ENCODE results near the gene EPB41L2.

The EPB41L2 gene

GRCh38 chr6:130886966-130887365, 176.1 kb downstream of the EPB41L2 start:
- no peaks in the 10 kb centered on the region for H3K4me1 ChIP-seq (ENCODE audit: control insufficient read depth in 1 of 2, insufficient read depth in 1 of 2, low read depth in 1 of 2, low read length in 1 of 2)
- no peak overlapping the region for H3K27ac ChIP-seq
- no peaks in the 10 kb centered on the region for H3K27me3 ChIP-seq

GRCh38 chr6:130885392-130886192, 177.5 kb downstream of the EPB41L2 start:
- no peaks in the 10 kb centered on the region for H3K9me3 ChIP-seq
- H3K27me3 ChIP-seq, result no peaks in the 10 kb centered on the region
- no peaks in the 10 kb centered on the region for H3K4me1 ChIP-seq (ENCODE audit: control insufficient read depth in 1 of 2, insufficient read depth in 1 of 2, low read depth in 1 of 2, low read length in 1 of 2)
- H3K27ac ChIP-seq, result no peak overlapping the region
- no peak overlapping the region for H3K4me3 ChIP-seq (ENCODE audit: low read depth in 1 of 2, low read length in 1 of 2)
- no peaks in the 10 kb centered on the region for H3K36me3 ChIP-seq
- peak; percentile 45 for TF ChIP-seq CTCF (IDR thresholded peaks at IDR 0.05)

More at GRCh38 chr6:130886966-130887365, 176.1 kb downstream of the EPB41L2 start:
- TF ChIP-seq CTCF (IDR thresholded peaks at IDR 0.05), result no peak
- H3K4me3 ChIP-seq (ENCODE audit: low read depth in 1 of 2, low read length in 1 of 2), result no peak overlapping the region
- no peaks in the 10 kb centered on the region for H3K9me3 ChIP-seq
- H3K36me3 ChIP-seq, result no peaks in the 10 kb centered on the region

- Histone ChIP-seq H3K4me3 (ENCODE audit: low read depth in 1 of 2, low read length in 1 of 2) (no peak overlapping the region), H3K27ac (no peak overlapping the region), H3K9me3 (no peaks in the 10 kb centered on the region), H3K27me3 (no peaks in the 10 kb centered on the region), H3K4me1 (ENCODE audit: control insufficient read depth in 1 of 2, insufficient read depth in 1 of 2, low read depth in 1 of 2, low read length in 1 of 2) (no peaks in the 10 kb centered on the region), H3K36me3 (no peaks in the 10 kb centered on the region)
- TF ChIP-seq CTCF (IDR thresholded peaks at IDR 0.05), result no peak
Measured at GRCh38 chr6:130882370-130882769, 180.7 kb downstream of the EPB41L2 start.

- no peak overlapping the region for H3K4me3 ChIP-seq (ENCODE audit: low read depth in 1 of 2, low read length in 1 of 2)
- H3K27me3 ChIP-seq, result no peaks in the 10 kb centered on the region
- no peak for TF ChIP-seq CTCF (IDR thresholded peaks at IDR 0.05)
- no peaks in the 10 kb centered on the region for H3K36me3 ChIP-seq
- H3K9me3 ChIP-seq, result no peaks in the 10 kb centered on the region
- no peaks in the 10 kb centered on the region for H3K4me1 ChIP-seq (ENCODE audit: control insufficient read depth in 1 of 2, insufficient read depth in 1 of 2, low read depth in 1 of 2, low read length in 1 of 2)
- H3K27ac ChIP-seq, result no peak overlapping the region
Measured at GRCh38 chr6:130879826-130880225, 183.2 kb downstream of the EPB41L2 start.

- no peaks in the 10 kb centered on the region for H3K4me1 ChIP-seq (ENCODE audit: control insufficient read depth in 1 of 2, insufficient read depth in 1 of 2, low read depth in 1 of 2, low read length in 1 of 2)
- H3K36me3 ChIP-seq, result no peaks in the 10 kb centered on the region
- no peaks in the 10 kb centered on the region for H3K27me3 ChIP-seq
- no peak for TF ChIP-seq CTCF (IDR thresholded peaks at IDR 0.05)
- H3K4me3 ChIP-seq (ENCODE audit: low read depth in 1 of 2, low read length in 1 of 2), result no peak overlapping the region
- no peak overlapping the region for H3K27ac ChIP-seq
- H3K9me3 ChIP-seq, result no peaks in the 10 kb centered on the region
Measured at GRCh38 chr6:130873746-130874145, 189.3 kb downstream of the EPB41L2 start.
